Liver (tissue), 9 donors: ENCODE data around the gene MDGA2. TPM values are rescaled to one million over a fixed set of nuclear protein-coding genes. Genes with fewer than 3 reads are reported as not detected.

Source experiments
- DNase-seq: peaks from one replicate; pipeline ENCODE4 v3.0.0-alpha.2; 2017; ENCODE audit warnings: low spot score
- H3K27ac ChIP-seq, 2 donors: one replicate each; pipeline ENCODE4 v1.7.0; 2013; ENCODE audit warnings: inconsistent platforms in 2 of 2, low read length in 2 of 2, control low read depth in 1 of 2, low read depth in 1 of 2, mild to moderate bottlenecking in 1 of 2
- H3K27me3 ChIP-seq, 4 donors: one replicate each; pipeline versions ENCODE4 v1.6.1 to v1.7.0; 2013; ENCODE audit warnings: low read length in 3 of 4, inconsistent platforms in 1 of 4, mild to moderate bottlenecking in 1 of 4, moderate library complexity in 1 of 4; ENCODE audit not compliant: control insufficient read depth in 4 of 4, insufficient read depth in 4 of 4
- H3K36me3 ChIP-seq, 4 donors: one replicate each; pipeline versions ENCODE4 v1.6.1 to v1.7.0; 2013; ENCODE audit warnings: low read length in 3 of 4, mild to moderate bottlenecking in 3 of 4, low read depth in 1 of 4, moderate library complexity in 1 of 4; ENCODE audit not compliant: control insufficient read depth in 4 of 4, insufficient read depth in 3 of 4
- H3K4me1 ChIP-seq, 4 donors: one replicate each; pipeline versions ENCODE4 v1.6.1 to v1.7.0; 2013; ENCODE audit warnings: low read length in 3 of 4, mild to moderate bottlenecking in 3 of 4, moderate library complexity in 1 of 4; ENCODE audit not compliant: control insufficient read depth in 4 of 4, insufficient read depth in 4 of 4
- H3K4me3 ChIP-seq, 3 donors: one replicate each; pipeline versions ENCODE4 v1.6.1 to v1.7.0; 2013; ENCODE audit warnings: low read length in 3 of 3, control low read depth in 1 of 3, low read depth in 1 of 3, mild to moderate bottlenecking in 1 of 3
- H3K9ac ChIP-seq, 2 donors: one replicate each; pipeline ENCODE4 v1.7.0; 2013; ENCODE audit warnings: low read length in 2 of 2, mild to moderate bottlenecking in 2 of 2, moderate library complexity in 2 of 2, control low read depth in 1 of 2, low read depth in 1 of 2
- H3K9me3 ChIP-seq, 4 donors: one replicate each; pipeline versions ENCODE4 v1.6.1 to v1.7.0; 2013; ENCODE audit warnings: low read length in 3 of 4; ENCODE audit not compliant: control insufficient read depth in 4 of 4
- ATF3 ChIP-seq: IDR thresholded peaks from 2 replicates; pipeline ENCODE4 v1.6.1; 2016; ENCODE audit warnings: antibody characterized with exemption
- EGR1 ChIP-seq, 2 donors: IDR thresholded peaks; 2 replicates each; pipeline ENCODE4 v1.6.1; 2016 to 2018; ENCODE audit warnings: antibody characterized with exemption in 2 of 2, low read depth in 2 of 2
- FOXA2 ChIP-seq: IDR thresholded peaks from 2 replicates; pipeline ENCODE4 v1.6.1; 2016; ENCODE audit warnings: antibody characterized with exemption
- GABPA ChIP-seq, 2 donors: IDR thresholded peaks in 1 of 2; conservative IDR thresholded peaks in 1 of 2; 2 replicates each; pipeline ENCODE4 v1.6.1; 2016; ENCODE audit warnings: antibody characterized with exemption in 2 of 2, mild to moderate bottlenecking in 1 of 2, moderate library complexity in 1 of 2
- HNF4G ChIP-seq: IDR thresholded peaks from 2 replicates; pipeline ENCODE4 v1.6.1; 2016; ENCODE audit warnings: antibody characterized with exemption
- JUND ChIP-seq, 2 donors: IDR thresholded peaks; 2 replicates each; pipeline ENCODE4 v1.6.1; 2016; ENCODE audit warnings: antibody characterized with exemption in 2 of 2
- REST ChIP-seq: IDR thresholded peaks from 2 replicates; pipeline ENCODE4 v1.6.1; 2016; ENCODE audit warnings: antibody characterized with exemption, mild to moderate bottlenecking
- RXRA ChIP-seq, 2 donors: IDR thresholded peaks; 2 replicates each; pipeline ENCODE4 v1.6.1; 2017 to 2018; ENCODE audit warnings: antibody characterized with exemption in 2 of 2, mild to moderate bottlenecking in 1 of 2
- SP1 ChIP-seq: IDR thresholded peaks from 2 replicates; pipeline ENCODE4 v1.6.1; 2018; ENCODE audit warnings: antibody characterized with exemption, mild to moderate bottlenecking
- WGBS: extraction: QIAGEN DNeasy Blood & Tissue Kit; methylation state at CpG from one replicate; pipeline ENCODE4 v1.1.7; 2013; 5-methylcytosine and 5-hydroxymethylcytosine counted together
- polyA plus RNA-seq, 2 donors: library from polyadenylated mRNA; stranded (reverse) in 1 of 2; unstranded in 1 of 2; fragments of 200-250 nt in 1 of 2; fragments of >200 nt in 1 of 2; fragmentation: Nextera tagmentation in 1 of 2; extraction: Ambion mirVana in 1 of 2; gene quantifications; one replicate each; pipeline versions ENCODE4 v1.2.1 to v1.2.3, GENCODE V29; 2013 to 2015
- total RNA-seq, 2 donors: library from RNA; depleted of rRNA; stranded (reverse); fragments of >200 nt; gene quantifications; one replicate each; pipeline ENCODE4 v1.2.3, GENCODE V29; 2014
- donor health status: healthy.
- donor health status: healthy.
- donor health status: healthy.
- donor health status: healthy.
- donor health status: healthy.

MDGA2 gene
- total and polyA plus RNA-seq, 4 donors: 0.05 to 0.33 (median 0.19) TPM

- no peak for DNase-seq
- Histone ChIP-seq H3K9ac (no peak overlapping the region), H3K4me1 (no peaks in the 10 kb centered on the region), H3K27ac (no peak overlapping the region), H3K36me3 (no peaks in the 10 kb centered on the region), H3K27me3 (no peaks in the 10 kb centered on the region), H3K4me3 (no peak overlapping the region), H3K9me3 (peaks cover 0 to 3% (median 0%) of the 10 kb centered on the region in 4 donors)
- TF ChIP-seq JUND (IDR thresholded peaks at IDR 0.05): no peak
- no peak for TF ChIP-seq FOXA2
Measured at GRCh38 chr14:47567273-47567672, 108.1 kb downstream of the MDGA2 start.

GRCh38 chr14:47557894-47558293, 117.5 kb downstream of the MDGA2 start:
- Histone ChIP-seq H3K36me3 (no peaks in the 10 kb centered on the region), H3K9me3 (no peaks in the 10 kb centered on the region), H3K9ac (no peak overlapping the region), H3K4me3 (no peak overlapping the region), H3K27me3 (no peaks in the 10 kb centered on the region), H3K27ac (no peak overlapping the region), H3K4me1 (no peaks in the 10 kb centered on the region)
- no peak for DNase-seq
- 68% methylated on average over 1 of the region's 1 CpG for WGBS
- TF ChIP-seq ATF3 (no peak), REST (no peak)

GRCh38 chr14:47555333-47555732, 120.1 kb downstream of the MDGA2 start:
- no peaks in the 10 kb centered on the region for H3K36me3 ChIP-seq
- no peak for DNase-seq

GRCh38 chr14:47549886-47550285, 125.5 kb downstream of the MDGA2 start:
- no peak overlapping the region for H3K27ac ChIP-seq
- no peak for DNase-seq
- H3K9ac ChIP-seq: no peak overlapping the region
- 76% methylated on average over 2 of the region's 2 CpGs for WGBS
- no peaks in the 10 kb centered on the region for H3K27me3 ChIP-seq
- no peaks in the 10 kb centered on the region for H3K9me3 ChIP-seq
- TF ChIP-seq EGR1 (IDR thresholded peaks at IDR 0.05; ENCODE audit: low read depth in 2 of 2): no peak
- no peak overlapping the region for H3K4me3 ChIP-seq
- no peaks in the 10 kb centered on the region for H3K36me3 ChIP-seq
- H3K4me1 ChIP-seq: no peaks in the 10 kb centered on the region

More at GRCh38 chr14:47555333-47555732, 120.1 kb downstream of the MDGA2 start:
- Histone ChIP-seq H3K4me1 (no peaks in the 10 kb centered on the region), H3K27ac (no peak overlapping the region), H3K4me3 (no peak overlapping the region), H3K27me3 (no peaks in the 10 kb centered on the region), H3K9ac (no peak overlapping the region), H3K9me3 (no peaks in the 10 kb centered on the region)
- TF ChIP-seq GABPA (IDR thresholded peaks at IDR 0.05 in 1 of 2, conservative IDR thresholded peaks at IDR 0.05 in 1 of 2) (no peak), HNF4G (no peak), SP1 (no peak), ATF3 (no peak), RXRA (IDR thresholded peaks at IDR 0.05) (no peak)
